Glomerular endothelial cell (primary cell): ENCODE measurements around the gene CKM. TPM values are rescaled to one million over a fixed set of nuclear protein-coding genes. Genes with fewer than 3 reads are reported as not detected.
"Not testable (repeated sequence)": the region's sequence is repeated elsewhere in the genome, so short reads cannot be mapped to it uniquely, and the experiment has no call there.

ENCODE experiments used
- DNase-seq: peaks from one replicate; pipeline ENCODE4 v3.0.0-alpha.2; 2011; ENCODE audit warnings: low read depth, low spot score; ENCODE audit errors: extremely low read depth
- total RNA-seq: library from RNA; depleted of rRNA; stranded (reverse); fragments of >200 nt; gene quantifications from 2 replicates; pipeline ENCODE4 v1.2.3, GENCODE V29; 2015

Gene CKM
- total RNA-seq, 1 donor from 2014 or later = not detected

- DNase-seq = no peak
Measured at GRCh38 chr19:45349430-45349941, 26.8 kb upstream of the CKM start.

- no peak for DNase-seq
Measured at GRCh38 chr19:45349126-45349415, 26.4 kb upstream of the CKM start.

- no peak for DNase-seq
Measured at GRCh38 chr19:45348367-45349125, 25.9 kb upstream of the CKM start.

GRCh38 chr19:45347570-45348366 lies 25.1 kb upstream of the CKM start:
- no peak for DNase-seq

GRCh38 chr19:45346449-45346848 lies 23.8 kb upstream of the CKM start:
- no peak for DNase-seq

GRCh38 chr19:45345506-45345860 lies 22.8 kb upstream of the CKM start:
- DNase-seq = no peak

- DNase-seq = no peak
Measured at GRCh38 chr19:45344621-45345505, 22.2 kb upstream of the CKM start.

GRCh38 chr19:45342911-45343310 lies 20.2 kb upstream of the CKM start:
- DNase-seq = no peak

GRCh38 chr19:45340899-45341453 lies 18.3 kb upstream of the CKM start:
- no peak for DNase-seq

- no peak for DNase-seq
Measured at GRCh38 chr19:45340232-45340898, 17.7 kb upstream of the CKM start, which contains the start of gene KLC3. Gene KLC3, plus strand, starts transcription at chr19:45340750. Its CDS starts 4,792 bp downstream, at chr19:45345542.

- DNase-seq = no peak
Measured at GRCh38 chr19:45339629-45340028, 17.0 kb upstream of the CKM start.

GRCh38 chr19:45336696-45337251 lies 14.1 kb upstream of the CKM start:
- DNase-seq = no peak

- not testable (repeated sequence) for DNase-seq
Measured at GRCh38 chr19:45334881-45335280, 12.2 kb upstream of the CKM start.

GRCh38 chr19:45333609-45334303 lies 11.1 kb upstream of the CKM start:
- no peak for DNase-seq

GRCh38 chr19:45331411-45331810 lies 8.7 kb upstream of the CKM start:
- no peak for DNase-seq

GRCh38 chr19:45327404-45328143 lies 4.9 kb upstream of the CKM start:
- DNase-seq = no peak

- no peak for DNase-seq
Measured at GRCh38 chr19:45324349-45324907, 1.8 kb upstream of the CKM start.

GRCh38 chr19:45323671-45324081 lies 1.0 kb upstream of the CKM start:
- DNase-seq = no peak
